SK-N-SH treated with all-trans-retinoic acid at 6 μM for 48 hours (cell line): ENCODE results near the gene KCNB1.

Experiments used
- ARNTL ChIP-seq: fragments of 450-650 bp; formaldehyde crosslinking; IDR thresholded peaks from 2 replicates; pipeline ENCODE4 v1.5.0; 2020; ENCODE audit warnings: low read depth, mild to moderate bottlenecking, moderate library complexity, borderline replicate concordance
- BACH2 ChIP-seq: fragments of 250-450 bp; sonication (Bioruptor Pico); IDR thresholded peaks from 2 replicates; pipeline ENCODE4 v1.9.0; 2021; ENCODE audit warnings: mild to moderate bottlenecking, borderline replicate concordance
- CREB5 ChIP-seq: fragments of 250-450 bp; sonication (Bioruptor Pico); IDR thresholded peaks from 2 replicates; pipeline ENCODE4 v1.5.1; 2020; ENCODE audit warnings: low read depth, mild to moderate bottlenecking, moderate library complexity
- CSDC2 ChIP-seq: fragments of 250-450 bp; sonication (Bioruptor Pico); IDR thresholded peaks from 2 replicates; pipeline ENCODE4 v1.5.0; 2020; ENCODE audit warnings: mild to moderate bottlenecking, moderate library complexity
- GLIS3 ChIP-seq: fragments of 250-450 bp; sonication (Bioruptor Pico); IDR thresholded peaks from 2 replicates; pipeline ENCODE4 v1.5.0; 2020; ENCODE audit warnings: mild to moderate bottlenecking, moderate library complexity
- ISL1 ChIP-seq: fragments of 250-450 bp; sonication (Bioruptor Pico); IDR thresholded peaks from 2 replicates; pipeline ENCODE4 v2.1.2; 2022; ENCODE audit warnings: mild to moderate bottlenecking, moderate library complexity
- POU6F1 ChIP-seq: fragments of 250-450 bp; sonication (Bioruptor Pico); IDR thresholded peaks from 2 replicates; pipeline ENCODE4 v1.8.0; 2021; ENCODE audit warnings: low read depth, mild to moderate bottlenecking, moderate library complexity, borderline replicate concordance
- SNAI2 ChIP-seq: fragments of 250-450 bp; sonication (Bioruptor Pico); IDR thresholded peaks from 2 replicates; pipeline ENCODE4 v1.5.0; 2020; ENCODE audit warnings: mild to moderate bottlenecking, moderate library complexity
- ZFP3 ChIP-seq: fragments of 250-450 bp; sonication (Bioruptor Pico); IDR thresholded peaks from 2 replicates; pipeline ENCODE4 v1.5.0; 2020; ENCODE audit warnings: mild to moderate bottlenecking, moderate library complexity
- ZFP30 ChIP-seq: fragments of 450-650 bp; formaldehyde crosslinking; IDR thresholded peaks from 2 replicates; pipeline ENCODE4 v1.5.0; 2022; ENCODE audit warnings: mild to moderate bottlenecking, moderate library complexity

GRCh38 chr20:49412254-49412653 is 70.2 kb downstream of the KCNB1 start:
- TF ChIP-seq BACH2 (CRISPR knock-in tag) (no peak), ISL1 (no peak), POU6F1 (no peak), ZFP3 (CRISPR knock-in tag) (no peak), CSDC2 (CRISPR knock-in tag) (no peak), CREB5 (no peak), GLIS3 (CRISPR knock-in tag) (no peak), ARNTL (CRISPR knock-in tag) (no peak), ZFP30 (CRISPR knock-in tag) (no peak), SNAI2 (CRISPR knock-in tag) (no peak)
